Amniotic stem cell (primary cell): ENCODE data around the gene CDH26.

Experiments used
- DNase-seq: peaks from one replicate; lab custom pipeline; 2025; lab: John Stamatoyannopoulos, UW

The CDH26 gene

DNA sequence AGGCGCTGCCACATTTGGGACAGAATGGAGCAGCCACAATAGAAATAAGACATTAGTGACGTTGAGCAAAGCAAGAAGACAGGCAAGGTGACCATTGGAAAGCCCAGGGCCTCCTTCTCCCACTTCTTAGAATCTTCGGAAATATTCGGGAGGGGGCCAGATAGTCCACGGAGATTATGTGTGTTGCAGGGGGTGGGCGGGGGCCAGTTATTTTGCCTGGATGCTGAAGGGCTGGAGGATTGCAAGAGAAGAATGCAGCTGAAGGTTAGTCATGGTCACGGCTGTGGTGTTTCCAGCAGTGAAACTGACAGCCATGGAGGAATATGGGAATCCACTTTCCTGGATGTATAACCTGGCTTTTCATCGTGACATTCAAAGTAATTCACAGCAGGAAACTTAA, 88.6 kb downstream of the CDH26 start:
- no peak for DNase-seq

DNA sequence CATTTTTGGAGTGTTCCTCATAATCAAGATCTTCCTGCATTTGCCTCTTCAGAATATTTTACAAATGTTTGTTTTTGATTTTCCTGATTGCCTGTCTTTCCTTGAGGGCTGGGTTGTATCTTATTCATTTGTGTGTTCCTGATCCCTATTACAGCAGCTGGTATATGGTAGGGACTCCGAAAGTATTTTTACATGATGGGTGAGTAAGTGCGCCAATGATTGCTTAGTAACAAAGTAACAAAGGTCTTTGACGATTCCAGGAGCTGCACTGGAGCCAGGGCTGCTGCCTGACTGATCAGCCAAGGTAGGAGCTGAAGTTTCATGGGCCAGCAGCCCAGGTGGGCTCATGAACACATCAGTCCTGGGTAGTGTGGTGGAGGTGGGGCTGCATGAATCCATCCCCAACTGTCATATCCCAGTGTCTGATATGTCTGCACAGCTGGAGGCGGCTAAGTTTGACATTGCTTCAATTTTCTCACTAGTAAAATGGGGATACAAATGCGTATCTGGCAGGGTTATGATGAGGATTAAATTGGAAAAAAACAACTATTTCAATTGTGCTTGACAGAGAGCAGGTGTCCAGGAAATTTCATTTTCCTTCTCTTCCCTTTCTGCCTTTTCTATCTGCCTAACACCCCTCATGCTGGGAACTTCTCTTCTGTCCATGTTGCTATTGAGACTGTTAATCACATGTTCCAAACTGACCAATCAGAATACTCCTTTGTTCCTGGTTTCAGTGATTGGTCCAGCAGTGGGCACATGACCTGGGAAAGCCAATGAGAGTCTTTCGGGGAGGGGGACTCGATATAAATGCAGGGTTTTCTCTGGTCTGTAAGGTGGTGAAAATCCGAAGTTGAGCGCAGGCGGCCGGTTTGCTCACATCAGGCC, 90.7 kb downstream of the CDH26 start:
- DNase-seq, result no peak

DNA sequence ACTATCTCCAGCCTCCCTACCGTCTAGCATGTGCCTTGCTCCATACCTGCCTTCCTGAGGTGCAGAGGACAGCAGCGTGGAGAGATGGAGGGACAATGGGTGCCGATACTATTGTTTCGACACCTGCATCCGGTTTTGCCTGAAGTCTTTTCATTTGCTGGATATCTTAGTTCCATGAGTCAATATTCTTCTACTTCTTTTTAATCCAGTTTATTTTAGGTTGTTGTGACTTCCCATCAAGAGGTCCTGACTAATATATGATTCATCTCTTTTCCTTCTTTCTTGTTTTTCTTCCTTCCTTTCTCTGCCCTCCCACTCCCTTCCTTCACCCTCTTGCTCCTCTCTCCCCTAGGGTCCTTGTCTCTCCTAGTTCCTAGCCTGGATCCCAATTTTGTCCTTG, 91.4 kb downstream of the CDH26 start:
- DNase-seq, result no peak

DNA sequence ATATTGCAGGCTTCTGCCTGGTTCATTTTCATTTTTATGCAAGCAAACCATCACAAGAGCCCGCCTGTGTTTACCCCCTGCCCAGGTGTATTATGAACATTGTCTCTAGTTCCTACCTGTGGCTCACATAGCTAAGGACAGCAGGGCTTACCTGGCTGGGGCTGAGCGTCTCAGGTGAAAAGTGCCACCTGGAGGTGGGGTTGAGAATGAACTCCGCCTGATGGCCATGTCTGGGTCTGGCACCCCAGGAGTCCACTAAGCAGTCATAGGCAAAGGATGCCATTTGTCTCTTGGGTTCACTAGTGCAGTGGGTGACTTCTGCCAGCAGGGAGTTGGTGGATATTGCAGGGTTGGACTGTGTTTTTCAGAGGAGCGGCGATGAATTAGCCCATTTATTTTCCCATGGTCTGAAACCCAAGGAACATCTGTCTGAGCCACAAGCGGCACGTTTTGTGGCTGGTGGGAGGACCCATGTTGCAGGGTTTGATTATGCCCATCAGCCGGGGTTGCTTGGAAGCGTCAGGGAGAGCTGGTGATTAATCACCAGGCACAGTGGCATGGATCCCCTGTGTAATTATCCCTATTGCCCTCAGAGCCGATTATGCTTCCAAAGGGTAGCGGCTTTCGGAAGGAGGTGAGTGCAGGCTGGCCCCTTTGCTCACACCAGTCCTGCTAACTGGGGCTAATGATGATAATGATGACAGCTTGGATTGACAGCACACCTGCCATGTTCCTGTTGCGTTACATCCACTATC, 92.1 kb downstream of the CDH26 start:
- no peak for DNase-seq

DNA sequence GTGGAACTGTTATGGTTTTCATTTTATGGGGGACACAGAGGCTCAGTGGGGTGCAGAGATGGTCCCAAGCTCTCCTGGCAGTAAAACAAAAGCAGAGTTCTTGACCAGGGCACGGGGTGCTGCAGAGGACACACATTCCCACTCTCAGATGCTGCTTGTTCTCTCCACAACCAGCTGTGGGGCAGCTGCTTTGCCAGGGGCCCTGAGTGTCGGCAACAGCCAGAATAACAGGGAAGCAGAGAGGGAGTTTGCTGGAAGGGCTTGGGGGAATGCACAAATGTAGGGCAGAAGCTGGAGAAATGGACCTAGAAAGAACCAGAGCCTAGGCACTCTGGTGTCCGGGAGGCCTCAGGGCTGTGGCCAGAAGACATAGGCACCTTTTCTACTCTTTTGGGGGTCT, 93.7 kb downstream of the CDH26 start:
- DNase-seq, result no peak

DNA sequence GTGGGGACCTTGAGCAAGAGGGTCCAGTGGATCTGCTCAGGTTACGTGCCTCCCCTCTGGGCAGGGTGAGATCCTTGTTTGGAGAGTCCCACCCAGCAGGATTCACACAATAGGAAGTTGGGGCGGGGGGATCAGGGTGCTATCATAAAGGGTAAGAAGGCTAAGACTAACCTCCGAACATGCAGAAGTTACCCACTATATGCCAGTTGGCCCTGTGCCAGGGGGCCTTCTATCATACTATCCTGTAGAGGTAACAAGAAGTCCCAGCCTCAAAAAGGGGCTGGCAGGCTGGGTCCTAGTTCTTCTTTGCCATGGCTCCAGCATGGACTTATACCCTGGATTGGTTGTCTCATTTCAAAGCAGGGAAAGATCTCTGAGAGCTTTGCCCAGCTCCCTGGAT, 94.1 kb downstream of the CDH26 start:
- DNase-seq, result no peak

DNA sequence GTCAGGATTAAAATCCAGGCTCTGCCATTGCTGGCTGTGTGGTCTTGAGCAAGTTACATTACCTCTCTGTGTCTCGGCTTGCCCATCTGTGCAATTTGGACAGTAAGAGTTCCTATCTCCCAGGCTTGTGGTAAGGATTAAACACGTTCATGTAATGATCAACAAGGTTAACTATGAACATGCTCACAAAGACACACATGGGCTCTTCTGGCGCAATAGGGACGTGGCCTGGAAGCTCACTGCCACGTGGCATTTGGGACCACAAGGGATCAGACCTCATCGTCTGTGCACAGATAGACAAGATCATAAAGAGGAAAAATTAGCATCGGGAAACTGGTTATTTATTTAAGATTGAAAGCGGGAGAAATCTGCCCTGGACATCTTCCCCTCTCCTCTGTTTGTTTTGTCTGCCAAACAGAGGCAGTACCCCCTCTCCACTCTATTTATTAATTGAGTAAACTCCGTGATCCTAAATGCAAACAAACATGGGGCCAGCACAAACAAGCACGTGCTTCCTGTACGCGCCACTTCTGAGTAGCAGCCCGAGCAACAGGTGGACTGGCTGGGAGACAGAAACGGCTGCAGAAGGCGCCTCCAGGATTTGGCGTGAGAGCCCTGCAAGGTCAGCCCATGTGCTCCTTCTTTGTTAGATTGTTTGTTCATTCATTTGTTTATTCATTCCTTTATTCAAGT, 95.0 kb downstream of the CDH26 start:
- DNase-seq, result no peak

DNA sequence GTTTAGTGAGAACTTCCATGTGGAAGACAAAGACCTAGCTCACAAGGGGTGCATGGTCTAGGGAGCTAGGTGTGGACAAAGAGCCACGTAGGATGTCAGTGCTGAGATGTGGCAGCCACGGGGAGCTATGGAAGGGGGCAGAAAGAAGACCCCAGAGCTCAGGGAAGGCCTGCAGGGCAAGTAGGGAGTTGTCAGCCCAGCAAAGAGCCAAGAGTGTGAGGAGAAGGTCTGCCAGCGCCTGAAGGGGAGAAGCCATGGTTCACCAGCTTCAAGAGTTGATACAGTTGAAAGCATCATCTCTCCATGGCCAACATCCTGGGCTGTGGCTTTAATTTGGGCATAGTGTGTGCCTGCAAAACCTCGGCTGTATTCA, 95.6 kb downstream of the CDH26 start:
- DNase-seq, result no peak

DNA sequence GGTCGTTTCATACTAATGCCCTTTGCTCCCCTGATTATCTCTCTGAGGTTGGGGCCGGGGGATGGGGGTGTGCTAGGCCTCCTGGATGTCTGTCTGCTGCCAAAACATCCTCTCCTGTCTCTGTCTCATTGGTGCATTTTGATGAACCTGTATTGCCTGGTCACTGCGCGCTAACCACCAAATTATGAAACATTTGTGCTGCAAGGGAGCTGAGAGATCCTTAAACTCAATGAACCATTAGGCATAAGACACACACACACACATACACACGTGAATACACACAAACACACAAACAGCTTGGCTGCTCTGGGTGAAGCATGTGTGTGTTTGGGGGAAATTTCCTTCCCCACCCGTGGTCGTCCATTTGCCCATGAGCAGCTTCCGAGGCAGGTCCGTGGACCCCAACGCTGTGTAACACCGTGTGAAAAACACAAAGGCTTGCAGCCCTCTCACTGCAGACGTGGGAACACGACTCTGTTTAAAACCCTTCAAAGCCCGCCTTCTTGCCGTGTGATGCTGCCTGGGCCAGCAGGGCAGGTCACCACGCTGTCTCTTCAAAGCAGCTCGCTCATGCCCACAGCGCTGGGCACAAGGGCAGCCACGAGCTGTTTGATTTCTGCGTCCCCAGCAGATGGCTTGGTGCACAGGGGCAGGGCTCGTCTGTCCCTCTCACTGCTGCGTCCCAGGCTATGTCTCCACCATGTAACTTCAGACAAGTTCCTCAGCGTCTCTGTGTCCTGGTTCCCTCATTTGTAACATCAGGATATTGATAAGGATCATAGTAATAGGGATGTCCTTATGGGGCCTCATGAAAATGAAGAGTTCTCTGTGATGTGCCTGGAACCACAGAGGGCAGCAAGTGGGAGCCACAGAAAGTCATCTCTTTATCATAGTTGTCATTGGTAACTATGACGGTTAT, 96.8 kb downstream of the CDH26 start:
- no peak for DNase-seq

DNA sequence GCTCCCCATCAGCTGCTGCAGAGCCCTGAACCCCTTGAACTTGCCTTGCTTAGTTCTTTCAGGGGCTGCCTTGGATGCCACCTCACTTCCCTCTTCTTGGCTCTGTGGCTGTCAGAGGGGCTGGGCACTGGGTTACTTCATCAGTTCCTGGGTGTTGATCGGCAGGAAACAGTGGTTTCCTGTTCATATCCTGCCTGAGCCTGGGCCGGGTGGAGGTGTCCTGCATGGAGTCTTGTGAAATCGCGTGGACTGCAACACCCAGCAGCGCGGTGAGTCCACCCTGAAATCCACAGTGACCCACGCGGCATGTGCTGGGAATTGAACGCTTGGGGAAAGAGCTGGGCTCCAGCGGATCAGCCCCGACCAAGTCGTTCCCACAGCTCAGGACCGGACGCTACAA, 97.5 kb downstream of the CDH26 start:
- DNase-seq, result no peak

DNA sequence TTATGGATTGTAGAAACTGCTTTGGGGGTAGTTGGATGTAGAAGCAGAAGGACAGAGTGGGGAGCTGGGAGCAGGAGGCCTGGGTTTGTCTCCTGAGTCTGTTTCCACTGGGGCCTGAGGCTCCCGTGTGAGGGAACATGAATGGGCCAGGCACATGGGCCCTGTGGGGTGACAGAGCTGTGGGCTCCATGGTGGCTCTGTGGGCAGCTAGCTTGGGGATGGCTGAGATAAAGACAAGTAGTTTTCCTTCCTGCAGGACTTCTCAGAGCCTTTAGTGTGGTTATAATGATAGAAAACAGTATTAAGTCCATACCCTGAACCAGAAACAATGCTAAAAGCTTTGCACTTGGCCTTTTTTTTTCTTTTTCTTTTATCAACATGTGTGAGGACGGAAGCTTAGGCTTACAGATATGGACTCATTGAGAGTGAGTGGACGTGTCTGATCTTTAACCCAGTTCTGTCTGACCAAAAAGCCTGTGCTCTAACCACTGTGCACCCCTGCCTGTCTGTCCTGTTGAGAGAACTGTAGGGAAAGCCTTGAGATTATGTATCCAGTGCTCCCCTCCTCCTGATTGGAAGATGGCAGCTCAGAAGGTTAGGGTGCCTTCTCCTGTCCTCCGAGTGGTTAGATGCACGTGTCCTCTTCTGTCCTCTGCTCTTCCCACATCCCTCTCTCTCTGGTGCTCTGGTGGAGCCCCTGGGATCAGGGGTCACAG, 98.3 kb downstream of the CDH26 start:
- DNase-seq, result no peak

DNA sequence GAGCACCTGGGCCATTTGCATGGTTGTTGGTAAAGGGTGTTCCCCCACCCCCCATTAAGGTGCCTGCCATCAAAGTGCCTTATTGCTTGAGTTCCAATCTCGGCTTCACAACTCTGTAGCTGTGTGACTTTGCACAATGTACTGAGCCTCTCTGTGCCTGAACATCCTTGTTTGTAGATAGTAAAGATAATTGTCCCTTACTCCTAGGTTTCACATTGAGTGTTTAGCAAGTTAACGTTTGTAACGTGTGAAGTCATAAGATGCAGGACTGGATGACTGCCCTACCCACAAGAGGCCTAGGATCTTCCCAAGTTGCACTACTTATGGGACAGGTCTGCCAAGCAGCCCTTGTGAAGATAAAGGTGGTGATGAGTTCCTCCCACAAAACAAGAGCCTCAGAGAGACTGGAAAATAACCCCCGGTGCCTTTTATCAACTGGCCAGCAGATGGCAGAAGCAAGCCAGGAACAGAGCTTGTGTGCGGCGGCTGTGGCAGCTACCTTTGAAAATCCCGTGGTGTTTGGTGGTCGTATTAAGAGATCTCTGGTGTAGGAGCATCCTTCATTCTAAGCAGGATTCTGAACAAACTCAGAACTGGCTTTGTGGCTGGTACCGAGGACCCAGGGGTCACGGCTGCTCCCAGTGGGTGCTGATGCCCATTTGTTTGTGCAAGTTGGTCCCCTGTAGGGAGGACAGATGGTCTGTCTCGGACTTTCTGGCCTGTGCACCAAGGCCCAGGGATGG, 99.1 kb downstream of the CDH26 start:
- DNase-seq, result peak; percentile 42

DNA sequence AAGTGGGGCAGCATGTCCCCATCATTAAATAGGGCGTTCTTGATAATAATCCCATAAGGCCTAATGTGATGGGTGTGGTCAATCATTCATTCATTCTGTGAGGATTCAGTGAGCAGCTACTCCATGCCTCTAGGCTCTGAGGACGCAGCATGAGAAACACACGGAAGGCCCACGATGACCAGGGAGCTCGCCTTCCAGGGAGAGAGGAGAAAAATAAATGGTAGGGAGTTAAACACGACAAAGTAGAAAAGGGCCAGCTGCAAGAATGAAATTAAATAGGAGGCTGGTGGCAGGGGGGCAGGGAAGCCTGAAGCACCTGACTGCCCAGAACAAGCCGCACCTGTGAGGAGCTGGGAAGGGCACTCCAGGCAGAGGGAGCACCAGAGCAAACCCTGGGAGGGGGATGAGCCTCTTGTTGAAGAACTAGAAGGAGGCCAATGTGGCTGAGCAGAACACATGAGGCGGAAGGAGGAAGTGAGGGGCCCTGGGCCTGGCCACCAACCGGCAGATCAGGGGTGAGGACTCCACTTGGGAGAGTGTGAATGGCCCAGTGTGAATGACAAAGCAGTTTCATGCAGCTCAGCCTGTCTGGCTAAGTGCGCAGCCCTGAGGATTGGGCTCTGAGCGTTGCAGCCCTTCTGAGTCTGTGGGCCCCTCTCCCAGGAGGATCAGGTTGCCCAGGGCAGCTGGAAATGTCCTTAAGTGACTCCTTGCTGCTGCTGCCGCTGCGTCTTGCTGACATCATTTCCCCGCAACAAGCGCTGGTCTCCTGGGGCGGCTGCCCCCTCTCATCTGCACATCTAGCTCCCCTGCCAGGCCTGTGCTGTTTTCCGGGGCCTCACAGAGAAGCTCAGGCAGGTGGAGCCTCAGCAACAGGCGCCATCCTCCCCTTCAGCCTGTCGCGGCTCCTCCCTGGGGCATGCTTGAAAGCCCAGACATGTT, 99.9 kb downstream of the CDH26 start:
- no peak for DNase-seq

DNA sequence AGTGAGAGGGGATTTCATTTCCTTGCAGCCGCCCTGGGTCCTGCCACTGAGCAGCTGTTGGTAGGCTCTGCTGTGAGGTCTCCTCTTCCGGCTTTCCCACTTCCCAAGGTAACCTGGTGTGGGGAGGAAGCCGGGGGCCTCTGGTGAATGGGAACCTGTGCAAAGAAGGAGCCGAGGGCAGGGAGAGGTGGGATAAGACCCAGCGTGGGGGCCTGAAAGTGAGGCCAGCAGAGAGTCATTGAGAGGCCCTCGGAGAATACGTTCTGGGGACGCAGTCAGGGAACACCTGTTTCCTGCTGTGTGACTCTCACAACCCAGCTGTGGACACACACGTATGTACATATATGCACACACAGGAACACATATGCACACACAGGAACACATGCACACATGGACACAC, 100.7 kb downstream of the CDH26 start:
- DNase-seq, result no peak

DNA sequence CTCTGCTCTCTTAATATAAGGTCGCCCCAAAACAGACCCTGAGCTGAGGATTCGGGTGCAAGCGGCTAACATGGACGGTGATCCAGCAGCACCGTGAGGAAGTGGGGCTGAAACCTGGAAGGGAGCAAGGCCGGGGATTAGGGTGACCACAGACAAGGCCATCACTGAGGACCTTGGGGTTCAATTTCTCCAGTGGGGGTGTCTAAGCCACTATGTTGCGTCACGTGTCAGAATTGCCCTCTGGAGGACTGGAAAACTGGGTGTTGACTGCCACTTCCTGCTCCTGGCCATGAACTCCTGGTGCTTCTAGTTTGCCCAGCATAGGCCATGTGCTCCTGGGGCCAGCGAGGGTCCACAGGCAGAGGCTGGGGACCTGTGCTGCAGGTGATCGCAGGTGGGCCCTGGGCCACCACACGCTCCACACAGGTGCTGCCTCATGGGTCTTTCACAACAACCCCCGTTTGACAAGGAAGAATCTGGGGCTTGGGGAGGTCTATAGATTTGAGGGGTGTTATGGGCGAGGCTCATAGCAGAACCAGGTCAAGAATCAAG, 101.9 kb downstream of the CDH26 start:
- DNase-seq, result no peak

DNA sequence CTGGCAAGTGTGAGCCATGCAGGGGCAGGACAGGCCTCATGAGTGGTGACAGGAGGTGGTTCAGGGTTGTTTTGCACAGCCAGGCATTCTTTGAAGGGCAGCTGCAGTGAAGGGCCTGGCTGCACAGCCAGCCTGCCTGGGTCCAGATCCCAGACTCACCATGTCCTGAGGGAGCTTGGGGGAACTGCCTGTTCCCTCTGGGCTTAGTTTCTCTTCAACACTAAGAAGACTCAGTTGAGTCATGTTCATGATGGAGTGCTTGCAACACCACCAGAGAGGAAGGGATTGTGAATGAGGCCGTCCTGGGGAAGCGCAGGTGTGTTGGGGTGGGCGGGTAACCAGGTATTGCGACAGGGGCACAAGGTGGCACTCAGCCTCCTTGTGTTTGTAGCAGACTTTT, 102.4 kb downstream of the CDH26 start:
- DNase-seq, result no peak

DNA sequence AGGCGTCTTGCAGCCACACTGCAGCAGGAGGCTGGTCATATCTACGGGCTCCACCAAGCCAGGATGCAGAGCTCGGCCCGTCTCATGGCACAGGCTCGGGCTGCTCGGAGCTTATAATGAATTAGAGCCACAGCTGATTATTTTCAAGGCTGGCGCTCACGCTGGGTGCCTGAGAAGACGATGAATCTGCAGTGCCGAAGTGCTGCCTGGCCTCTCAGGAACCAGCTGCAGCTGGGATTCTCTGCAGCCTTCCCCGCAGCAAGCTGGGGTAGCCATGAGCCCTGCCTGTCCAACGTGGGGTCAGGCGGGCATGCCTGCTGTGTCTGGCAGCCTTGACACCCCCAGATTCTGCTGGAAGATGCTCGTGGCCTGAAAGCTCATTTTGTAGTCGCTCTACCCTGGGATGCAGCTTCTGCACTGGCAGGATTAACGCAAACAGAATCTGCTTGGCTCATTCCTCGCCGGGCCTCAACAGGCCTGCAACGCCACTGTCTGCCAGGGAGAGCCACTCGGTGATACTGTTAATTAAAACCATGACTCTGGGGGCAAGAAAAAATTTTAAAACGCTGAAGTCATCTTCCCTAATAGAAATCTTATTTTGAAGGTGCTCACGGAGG, 104.3 kb downstream of the CDH26 start:
- DNase-seq, result no peak

DNA sequence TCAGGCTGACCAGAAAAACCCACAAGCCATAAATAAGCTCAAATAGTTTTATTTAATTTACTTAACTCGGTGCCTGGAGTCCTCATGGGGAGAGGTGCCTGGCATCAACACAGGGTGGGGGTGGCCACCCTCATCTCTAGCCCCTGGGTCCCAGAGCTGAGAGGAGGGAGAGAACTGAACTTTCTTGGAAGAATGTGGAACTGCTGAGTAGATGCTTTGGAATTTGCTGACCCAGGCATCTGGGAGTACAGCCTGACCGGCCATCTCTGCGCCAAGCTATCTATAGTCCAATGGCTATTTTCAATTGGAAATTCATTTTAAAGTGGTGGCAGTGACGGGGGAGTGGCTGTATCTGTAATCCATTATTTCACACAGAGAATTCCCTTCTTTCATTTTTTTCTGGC, 104.8 kb downstream of the CDH26 start:
- DNase-seq, result peak; percentile 29
